HL-60 (cell line): ENCODE measurements around the gene ATXN2.

Source experiments
- DNase-seq, 2 experiments: peaks; one replicate each; pipeline ENCODE4 v3.0.0-alpha.2; 2010 to 2020; ENCODE audit warnings: low read depth in 1 of 2, low spot score in 1 of 2
- H3K27ac ChIP-seq: fragments of 250-450 bp; sonication (Bioruptor Pico); replicated peaks from 2 replicates; pipeline ENCODE4 v1.5.1; 2020; ENCODE audit warnings: mild to moderate bottlenecking, moderate library complexity
- H3K27me3 ChIP-seq: fragments of 250-450 bp; sonication (Bioruptor Pico); 2 replicates; pipeline ENCODE4 v1.5.1; 2021; ENCODE audit warnings: mild to moderate bottlenecking, moderate library complexity; ENCODE audit not compliant: insufficient read depth, poor library complexity, severe bottlenecking
- H3K4me3 ChIP-seq: replicated peaks from 2 replicates; pipeline ENCODE4 v1.5.1; 2011; ENCODE audit warnings: mild to moderate bottlenecking, control low read depth, low read length; ENCODE audit not compliant: insufficient read depth
- GABPA ChIP-seq: IDR thresholded peaks from 2 replicates; pipeline ENCODE4 v1.6.1; 2012; ENCODE audit warnings: low read depth
- POLR2AphosphoS5 ChIP-seq: IDR thresholded peaks from 2 replicates; pipeline ENCODE4 v1.6.1; 2012; ENCODE audit warnings: low read depth
- SPI1 ChIP-seq: IDR thresholded peaks from 2 replicates; pipeline ENCODE4 v1.6.1; 2012; ENCODE audit warnings: low read depth, mild to moderate bottlenecking, borderline replicate concordance
- TF ChIP-seq, protein P1 (sequence below): IDR thresholded peaks from one replicate; pipeline ENCODE4 v1.5.1; 2011; ENCODE audit warnings: low read length, control low read depth, inconsistent platforms; ENCODE audit not compliant: insufficient read depth
- TF ChIP-seq, protein P2 (sequence below): IDR thresholded peaks from 2 replicates; pipeline ENCODE4 v1.6.1; 2012; ENCODE audit warnings: low read depth; ENCODE audit not compliant: insufficient replicate concordance

Gene ATXN2

DNA sequence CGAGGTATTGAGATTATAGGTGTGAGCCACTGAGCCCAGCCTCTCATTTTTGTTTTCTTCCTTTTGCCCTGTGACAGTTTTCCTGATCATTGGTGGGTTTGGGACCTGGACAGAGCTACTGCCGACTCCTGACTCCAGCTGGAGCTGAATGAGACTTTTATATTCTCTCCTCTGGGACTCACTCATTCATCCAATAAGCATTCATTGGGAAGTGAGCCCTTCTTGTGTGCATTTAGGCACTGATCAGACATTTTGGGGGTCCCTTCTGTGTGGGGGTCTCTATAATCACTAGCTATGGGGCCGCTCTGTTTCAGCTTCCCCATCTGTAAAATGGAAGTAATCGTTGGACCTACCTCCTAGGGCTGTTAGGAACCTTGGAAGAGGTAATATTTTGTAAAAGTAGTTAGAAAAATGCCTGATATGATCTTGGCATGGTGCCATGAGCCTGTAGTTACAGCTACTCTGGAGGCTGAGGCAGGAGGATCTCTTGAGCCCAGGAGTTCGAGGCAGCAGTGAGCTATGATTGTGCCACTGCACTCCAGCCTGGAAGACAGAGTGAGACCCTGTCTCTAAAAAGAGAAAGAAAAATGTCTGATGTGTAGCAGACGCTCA lies 186.2 kb downstream of the ATXN2 start:
- no peaks in the 10 kb centered on the region for H3K27me3 ChIP-seq
- no peak overlapping the region for H3K27ac ChIP-seq
- no peak for TF ChIP-seq GABPA
- TF ChIP-seq, protein P1, sequence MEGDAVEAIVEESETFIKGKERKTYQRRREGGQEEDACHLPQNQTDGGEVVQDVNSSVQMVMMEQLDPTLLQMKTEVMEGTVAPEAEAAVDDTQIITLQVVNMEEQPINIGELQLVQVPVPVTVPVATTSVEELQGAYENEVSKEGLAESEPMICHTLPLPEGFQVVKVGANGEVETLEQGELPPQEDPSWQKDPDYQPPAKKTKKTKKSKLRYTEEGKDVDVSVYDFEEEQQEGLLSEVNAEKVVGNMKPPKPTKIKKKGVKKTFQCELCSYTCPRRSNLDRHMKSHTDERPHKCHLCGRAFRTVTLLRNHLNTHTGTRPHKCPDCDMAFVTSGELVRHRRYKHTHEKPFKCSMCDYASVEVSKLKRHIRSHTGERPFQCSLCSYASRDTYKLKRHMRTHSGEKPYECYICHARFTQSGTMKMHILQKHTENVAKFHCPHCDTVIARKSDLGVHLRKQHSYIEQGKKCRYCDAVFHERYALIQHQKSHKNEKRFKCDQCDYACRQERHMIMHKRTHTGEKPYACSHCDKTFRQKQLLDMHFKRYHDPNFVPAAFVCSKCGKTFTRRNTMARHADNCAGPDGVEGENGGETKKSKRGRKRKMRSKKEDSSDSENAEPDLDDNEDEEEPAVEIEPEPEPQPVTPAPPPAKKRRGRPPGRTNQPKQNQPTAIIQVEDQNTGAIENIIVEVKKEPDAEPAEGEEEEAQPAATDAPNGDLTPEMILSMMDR: no peak
- no peak for TF ChIP-seq SPI1
- TF ChIP-seq POLR2AphosphoS5: no peak
- TF ChIP-seq, protein P2, sequence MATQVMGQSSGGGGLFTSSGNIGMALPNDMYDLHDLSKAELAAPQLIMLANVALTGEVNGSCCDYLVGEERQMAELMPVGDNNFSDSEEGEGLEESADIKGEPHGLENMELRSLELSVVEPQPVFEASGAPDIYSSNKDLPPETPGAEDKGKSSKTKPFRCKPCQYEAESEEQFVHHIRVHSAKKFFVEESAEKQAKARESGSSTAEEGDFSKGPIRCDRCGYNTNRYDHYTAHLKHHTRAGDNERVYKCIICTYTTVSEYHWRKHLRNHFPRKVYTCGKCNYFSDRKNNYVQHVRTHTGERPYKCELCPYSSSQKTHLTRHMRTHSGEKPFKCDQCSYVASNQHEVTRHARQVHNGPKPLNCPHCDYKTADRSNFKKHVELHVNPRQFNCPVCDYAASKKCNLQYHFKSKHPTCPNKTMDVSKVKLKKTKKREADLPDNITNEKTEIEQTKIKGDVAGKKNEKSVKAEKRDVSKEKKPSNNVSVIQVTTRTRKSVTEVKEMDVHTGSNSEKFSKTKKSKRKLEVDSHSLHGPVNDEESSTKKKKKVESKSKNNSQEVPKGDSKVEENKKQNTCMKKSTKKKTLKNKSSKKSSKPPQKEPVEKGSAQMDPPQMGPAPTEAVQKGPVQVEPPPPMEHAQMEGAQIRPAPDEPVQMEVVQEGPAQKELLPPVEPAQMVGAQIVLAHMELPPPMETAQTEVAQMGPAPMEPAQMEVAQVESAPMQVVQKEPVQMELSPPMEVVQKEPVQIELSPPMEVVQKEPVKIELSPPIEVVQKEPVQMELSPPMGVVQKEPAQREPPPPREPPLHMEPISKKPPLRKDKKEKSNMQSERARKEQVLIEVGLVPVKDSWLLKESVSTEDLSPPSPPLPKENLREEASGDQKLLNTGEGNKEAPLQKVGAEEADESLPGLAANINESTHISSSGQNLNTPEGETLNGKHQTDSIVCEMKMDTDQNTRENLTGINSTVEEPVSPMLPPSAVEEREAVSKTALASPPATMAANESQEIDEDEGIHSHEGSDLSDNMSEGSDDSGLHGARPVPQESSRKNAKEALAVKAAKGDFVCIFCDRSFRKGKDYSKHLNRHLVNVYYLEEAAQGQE: no peak
- H3K4me3 ChIP-seq: no peak overlapping the region
- DNase-seq: no peak

DNA sequence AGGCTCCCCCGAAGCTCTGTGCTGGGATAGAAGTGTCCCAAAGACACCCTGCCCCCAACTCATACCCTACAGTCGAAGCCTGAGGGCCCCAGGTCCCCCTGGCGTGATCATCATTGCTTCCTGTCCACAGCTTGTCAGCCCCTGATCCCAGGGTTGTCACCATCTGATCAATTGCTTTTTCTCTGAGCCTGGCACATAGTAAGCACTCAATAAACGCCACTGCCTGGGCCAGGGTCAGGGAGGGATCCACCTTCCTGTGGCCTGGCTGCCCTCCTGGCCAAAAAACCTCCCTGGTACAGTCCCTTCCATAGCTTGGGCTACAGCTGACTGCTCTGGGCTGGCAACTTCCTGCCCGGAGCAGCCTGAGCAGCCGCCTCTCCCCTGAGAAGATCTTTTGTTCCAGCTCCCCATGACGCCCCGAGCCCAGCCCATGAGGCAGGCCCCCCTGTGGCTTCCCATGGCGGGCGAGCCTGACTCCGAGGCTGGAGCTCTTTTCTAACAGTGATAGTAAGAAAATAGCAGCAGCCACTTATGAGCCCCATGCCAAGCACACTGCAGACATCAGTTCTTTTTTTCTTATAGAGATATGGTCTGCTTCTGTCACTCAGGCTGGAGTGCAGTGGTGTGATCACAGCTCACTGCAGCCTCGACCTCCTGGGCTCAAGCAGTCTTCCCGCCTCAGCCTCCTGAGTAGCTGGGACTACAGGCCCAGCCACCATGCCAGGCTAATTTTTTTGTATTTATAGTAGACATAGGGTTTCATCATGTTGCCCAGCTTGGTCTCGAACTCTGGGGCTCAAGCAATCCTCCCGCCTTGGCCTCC lies 186.9 kb downstream of the ATXN2 start:
- no peak overlapping the region for H3K4me3 ChIP-seq
- peak overlapping the region; percentile 8; the same call in 1 of the 2 replicates for H3K27ac ChIP-seq
- no peaks in the 10 kb centered on the region for H3K27me3 ChIP-seq
- TF ChIP-seq SPI1: no peak
- no peak for TF ChIP-seq POLR2AphosphoS5
- TF ChIP-seq, protein P2: no peak
- no peak for TF ChIP-seq GABPA
- TF ChIP-seq, protein P1: no peak
- no peak for DNase-seq

DNA sequence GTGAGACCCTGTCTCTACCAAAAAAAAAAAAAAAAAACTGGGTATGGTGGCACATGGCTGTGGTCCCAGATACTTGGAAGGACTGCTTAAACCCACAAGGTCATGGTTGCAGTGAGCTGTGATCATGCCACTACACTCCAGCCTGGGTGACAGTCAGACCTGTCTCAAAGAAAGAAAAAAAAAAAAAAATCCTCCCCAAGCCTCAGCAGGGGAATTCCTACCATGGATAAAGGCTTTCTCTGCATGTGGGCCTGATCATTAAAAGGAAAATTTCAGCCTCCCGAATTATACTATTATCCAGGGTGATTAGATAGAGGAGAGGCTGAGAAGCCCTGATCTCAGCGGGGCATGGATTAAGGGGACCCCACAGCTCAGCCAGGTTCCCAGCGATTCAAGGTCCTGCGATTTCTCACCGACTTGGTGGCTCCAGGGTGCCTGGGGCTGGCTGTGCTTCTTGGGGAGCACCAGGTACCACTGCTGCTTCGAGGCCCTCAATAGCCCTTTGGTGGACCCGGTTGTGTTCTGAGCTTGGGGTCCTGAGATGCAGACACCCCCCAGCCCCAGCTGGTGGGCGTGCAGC lies 187.8 kb downstream of the ATXN2 start:
- Histone ChIP-seq H3K4me3 (no peak overlapping the region), H3K27ac (no peak overlapping the region), H3K27me3 (no peaks in the 10 kb centered on the region)
- no peak for DNase-seq
- TF ChIP-seq GABPA: no peak
- TF ChIP-seq, protein P1: no peak
- TF ChIP-seq SPI1: no peak
- no peak for TF ChIP-seq POLR2AphosphoS5
- TF ChIP-seq, protein P2: no peak
